Inflammatory macrophage treated with lipopolysaccharide for 4 hours (primary cell): ENCODE data around the gene AHRR.
A peak's percentile ranks its signal among the peaks of the same experiment; 100 is the strongest.
"Not testable (repeated sequence)": the region's sequence is repeated elsewhere in the genome, so short reads cannot be mapped to it uniquely, and the experiment has no call there.

Experiments used
- DNase-seq: peaks from one replicate; pipeline ENCODE4 v3.0.0-alpha.2; 2020

AHRR gene

GRCh38 chr5:321230-321725, at the start of gene AHRR:
TSS of gene AHRR (plus strand) at chr5:321714. CDS start at chr5:343903, 22,189 bp downstream.
- peak; percentile 68 for DNase-seq

GRCh38 chr5:271828-272167, 49.7 kb upstream of the AHRR start:
- not testable (repeated sequence) for DNase-seq

DNA sequence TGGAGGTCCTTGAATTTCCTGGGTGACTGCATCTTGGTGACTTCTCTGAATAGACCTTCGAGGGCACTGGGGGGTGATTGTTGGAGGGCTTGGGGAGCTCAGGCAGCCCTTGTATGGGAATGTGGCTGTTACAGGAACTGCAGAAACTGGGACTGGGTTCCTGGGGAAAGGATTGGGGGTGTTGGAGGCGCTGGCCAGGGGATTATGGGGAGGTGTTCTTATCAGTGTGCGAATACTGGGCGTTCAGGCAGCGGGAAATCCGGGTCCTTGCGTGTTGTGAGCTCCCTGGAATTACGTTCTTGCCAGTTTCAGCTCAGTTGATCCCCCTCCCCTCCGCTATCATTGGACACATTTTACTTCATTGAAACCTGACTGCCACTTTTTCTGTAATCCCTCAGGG, 48.4 kb upstream of the AHRR start:
- not testable (repeated sequence) for DNase-seq

DNA sequence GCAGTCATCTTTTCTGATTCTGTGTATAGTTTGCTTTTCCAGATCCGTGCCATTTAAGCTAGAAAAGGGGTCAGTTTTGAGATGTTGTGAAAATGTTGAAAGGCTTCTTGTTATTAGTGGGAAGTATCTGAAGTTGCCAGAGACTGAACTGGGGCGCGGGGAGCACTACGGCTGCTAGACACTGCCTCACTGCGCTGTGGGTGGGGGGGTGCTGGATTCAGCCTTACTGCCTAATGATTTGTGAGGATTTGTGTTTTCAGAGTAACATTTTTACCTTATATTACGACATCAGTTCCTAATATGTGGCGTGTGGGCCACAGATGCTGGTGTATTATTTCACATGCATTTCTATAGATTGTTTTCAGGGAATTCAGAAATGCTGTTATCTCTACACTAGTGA, 48.0 kb upstream of the AHRR start:
- not testable (repeated sequence) for DNase-seq

- DNase-seq = not testable (repeated sequence)
Observed at GRCh38 chr5:274346-274745, 47.2 kb upstream of the AHRR start.

GRCh38 chr5:278646-279045, 42.9 kb upstream of the AHRR start:
- no peak for DNase-seq

- DNase-seq = not testable (repeated sequence)
Observed at GRCh38 chr5:279051-279665, 42.4 kb upstream of the AHRR start.

DNA sequence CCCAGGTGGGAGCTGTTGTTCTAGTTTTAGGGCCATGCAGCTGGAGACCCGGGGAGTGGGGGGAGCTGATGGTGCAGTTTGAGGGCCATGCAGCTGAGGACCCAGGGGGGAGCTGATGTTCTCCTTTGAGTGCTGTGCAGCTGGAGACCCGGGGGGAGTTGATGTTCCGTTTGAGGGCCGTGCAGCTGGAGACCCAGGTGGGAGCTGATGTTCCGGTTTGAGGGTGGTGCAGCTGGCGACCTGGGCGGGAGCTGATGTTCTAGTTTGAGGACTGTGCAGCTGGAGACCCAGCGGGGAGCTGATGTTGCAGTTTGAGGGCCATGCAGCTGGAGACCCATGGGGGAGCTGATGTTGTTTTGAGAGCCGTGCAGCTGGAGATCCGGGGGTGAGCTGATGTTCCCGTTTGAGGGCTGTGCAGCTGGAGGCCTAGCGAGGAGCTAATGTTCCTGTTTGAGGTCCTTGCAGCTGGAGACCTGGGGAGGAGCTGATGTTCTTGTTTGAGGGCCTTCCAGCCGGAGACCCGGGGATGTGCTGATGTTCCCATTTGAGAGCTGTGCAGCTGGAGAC, 35.4 kb upstream of the AHRR start:
- DNase-seq = no peak

DNA sequence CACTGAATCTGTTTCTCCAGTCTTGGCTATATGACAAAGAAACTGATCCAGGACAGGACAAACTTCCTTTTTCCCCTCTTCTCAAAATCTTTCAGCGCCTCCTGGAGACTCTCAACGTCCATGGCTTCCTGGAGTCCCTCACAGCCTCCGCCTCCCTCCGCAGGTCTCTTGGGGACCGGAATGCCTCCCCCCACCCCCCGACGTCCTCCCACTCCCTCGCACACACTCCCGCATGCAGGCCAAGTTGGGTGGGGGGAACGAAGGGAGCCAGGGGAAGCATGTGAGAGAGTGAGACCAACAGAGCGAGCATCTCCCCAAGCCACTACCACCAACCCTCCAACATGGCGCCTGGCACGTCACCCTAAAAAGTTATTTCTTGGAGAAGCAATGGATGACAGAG, 31.3 kb upstream of the AHRR start:
- DNase-seq = not testable (repeated sequence)

GRCh38 chr5:291345-291744, 30.2 kb upstream of the AHRR start:
- DNase-seq = not testable (repeated sequence)

- DNase-seq = not testable (repeated sequence)
Observed at GRCh38 chr5:294788-295187, 26.7 kb upstream of the AHRR start.

DNA sequence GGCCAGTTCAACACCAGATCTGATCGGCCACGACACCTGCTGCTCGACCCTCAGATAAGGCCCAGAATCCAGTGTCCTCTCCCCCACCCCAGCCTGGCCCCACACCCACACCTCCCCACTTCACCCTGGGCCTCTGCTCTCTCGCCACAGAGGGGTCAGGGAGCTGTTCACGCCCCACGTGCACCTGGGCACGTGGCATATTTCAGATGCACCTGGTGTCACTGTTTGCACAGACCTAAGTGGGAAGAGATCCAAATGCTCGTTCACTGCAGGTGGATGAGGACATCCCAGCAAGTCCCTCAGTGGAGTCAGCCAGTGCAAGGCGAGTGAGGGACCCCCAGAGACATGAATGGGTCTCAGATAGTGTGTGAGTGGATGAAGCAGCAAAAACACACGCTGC, 25.3 kb upstream of the AHRR start:
- not testable (repeated sequence) for DNase-seq

DNA sequence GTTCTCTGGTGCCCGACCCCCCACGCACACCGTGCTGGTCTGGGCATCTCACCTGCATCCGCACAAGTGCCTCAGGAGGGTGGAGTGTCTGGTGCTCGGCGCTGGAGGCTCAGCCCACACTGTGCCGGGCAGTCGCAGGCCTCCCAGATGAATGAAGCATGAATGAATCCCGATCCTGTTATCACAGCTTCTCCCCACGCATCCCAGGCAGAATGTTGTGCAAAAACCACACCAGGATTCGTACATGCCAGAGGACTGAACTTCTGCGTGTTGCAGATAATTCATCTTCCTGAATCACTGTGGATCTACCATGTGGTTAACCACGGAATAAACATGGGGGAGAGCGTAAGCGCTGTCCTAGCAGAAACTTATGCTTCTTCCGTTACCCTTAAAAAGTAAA, 24.6 kb upstream of the AHRR start:
- not testable (repeated sequence) for DNase-seq

DNA sequence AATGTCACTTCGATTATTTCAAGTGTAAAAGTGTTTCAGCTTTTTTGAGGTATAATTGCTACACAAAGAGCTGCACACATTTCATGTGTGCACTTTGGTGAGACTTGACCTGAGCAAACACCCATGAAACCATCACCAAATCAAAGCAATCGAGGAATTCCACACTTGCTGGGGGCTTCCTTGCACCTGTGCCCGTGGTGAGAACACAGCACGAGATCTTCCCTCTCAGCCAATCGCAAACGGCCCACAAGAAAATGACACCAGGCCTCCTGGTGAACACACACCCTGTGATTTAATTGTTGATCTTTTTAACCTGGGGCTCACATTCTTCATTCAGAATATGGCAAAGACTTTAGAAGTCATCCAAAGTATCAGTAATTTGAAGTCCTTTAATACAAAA, 24.1 kb upstream of the AHRR start:
- DNase-seq = not testable (repeated sequence)

DNA sequence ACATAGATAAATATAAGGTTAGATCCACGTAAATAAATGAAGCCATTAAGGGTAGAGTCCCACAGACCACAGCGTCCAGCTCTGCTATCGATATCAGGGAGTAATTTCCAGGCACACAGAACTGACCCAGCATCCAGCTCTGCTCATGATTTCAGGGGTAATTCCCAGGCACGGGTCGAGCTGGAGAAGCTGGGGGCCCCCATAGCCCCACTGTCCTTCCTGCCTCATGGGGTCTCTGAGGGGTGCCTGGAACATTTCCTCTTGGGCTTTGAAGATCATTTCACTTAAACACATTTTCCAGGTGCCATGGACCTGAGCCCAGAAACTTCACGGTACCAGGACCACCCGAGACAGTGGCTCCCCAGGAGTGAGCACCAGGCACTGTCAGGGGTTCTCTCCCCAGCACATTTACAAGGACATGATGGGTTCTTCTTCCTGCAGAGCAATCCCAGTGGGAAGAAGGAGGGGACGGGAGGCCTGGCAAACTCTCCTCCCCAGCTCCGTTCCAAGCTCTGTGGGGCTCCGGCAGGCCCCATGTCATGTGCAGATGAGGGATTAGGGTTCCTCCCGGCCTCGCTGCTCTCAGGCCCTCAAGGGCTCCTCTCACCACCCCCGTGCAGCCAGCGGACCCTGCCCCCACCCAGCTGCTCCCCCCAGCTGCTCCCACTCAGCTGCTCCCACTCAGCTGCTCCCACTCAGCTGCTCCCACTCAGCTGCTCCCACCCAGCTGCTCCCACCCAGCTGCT, 23.4 kb upstream of the AHRR start:
- DNase-seq = not testable (repeated sequence)

- no peak for DNase-seq
Observed at GRCh38 chr5:298737-299125, 22.8 kb upstream of the AHRR start.

DNA sequence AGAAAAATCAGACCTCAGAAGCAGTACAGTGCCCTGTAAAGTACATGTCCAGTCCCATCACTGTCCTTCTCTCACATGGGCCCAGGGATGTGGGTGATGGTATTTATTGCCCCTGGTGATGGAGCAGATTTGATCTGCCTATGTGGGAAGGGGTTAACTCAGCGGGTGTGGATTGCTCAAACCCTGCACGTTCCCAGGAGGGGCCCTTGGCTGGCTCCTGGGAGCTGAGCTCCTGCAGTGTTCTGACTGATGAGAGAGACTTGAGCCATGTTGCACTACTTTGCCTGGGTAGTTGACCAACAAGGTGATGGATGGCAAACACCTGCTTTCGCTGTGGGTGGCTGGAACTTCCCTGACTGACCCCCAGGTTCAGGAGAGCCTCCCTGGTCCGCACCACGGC, 21.6 kb upstream of the AHRR start:
- DNase-seq = not testable (repeated sequence)

DNA sequence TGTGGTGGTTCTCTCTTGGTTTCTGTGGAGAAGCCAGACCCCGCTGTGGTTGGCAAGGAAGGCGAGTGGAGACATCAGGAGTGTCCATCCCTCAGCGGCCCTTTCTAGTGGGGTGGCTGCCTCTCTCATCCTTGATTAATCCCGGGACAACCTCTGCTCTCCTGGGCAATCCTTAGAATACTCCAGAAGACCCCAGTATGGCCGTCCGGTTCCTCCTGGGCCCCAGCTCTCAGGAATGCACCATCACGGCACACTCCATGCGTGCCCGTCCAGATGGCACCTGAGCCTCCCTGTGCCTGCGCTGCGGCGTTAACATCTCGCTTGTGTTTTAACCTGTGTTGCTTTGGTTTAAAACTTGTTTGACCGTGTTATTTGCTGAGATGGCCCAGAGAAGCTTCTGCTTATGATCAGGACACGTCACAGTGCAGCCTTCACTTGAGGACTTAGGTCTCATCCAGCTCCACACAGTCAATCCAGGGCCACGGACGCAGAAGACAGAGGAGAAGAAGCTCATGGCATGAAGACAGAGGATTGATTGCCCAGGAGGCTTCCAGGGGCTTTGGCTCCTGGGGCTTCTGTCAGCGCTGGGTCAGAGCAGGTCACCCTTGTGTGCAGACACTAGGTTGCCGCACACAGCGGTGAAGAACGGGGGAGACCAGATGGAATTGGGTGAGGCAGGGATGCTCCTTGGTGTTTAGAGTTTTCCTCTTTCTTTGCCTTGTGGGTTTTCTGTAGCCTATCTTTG, 20.7 kb upstream of the AHRR start:
- not testable (repeated sequence) for DNase-seq

DNA sequence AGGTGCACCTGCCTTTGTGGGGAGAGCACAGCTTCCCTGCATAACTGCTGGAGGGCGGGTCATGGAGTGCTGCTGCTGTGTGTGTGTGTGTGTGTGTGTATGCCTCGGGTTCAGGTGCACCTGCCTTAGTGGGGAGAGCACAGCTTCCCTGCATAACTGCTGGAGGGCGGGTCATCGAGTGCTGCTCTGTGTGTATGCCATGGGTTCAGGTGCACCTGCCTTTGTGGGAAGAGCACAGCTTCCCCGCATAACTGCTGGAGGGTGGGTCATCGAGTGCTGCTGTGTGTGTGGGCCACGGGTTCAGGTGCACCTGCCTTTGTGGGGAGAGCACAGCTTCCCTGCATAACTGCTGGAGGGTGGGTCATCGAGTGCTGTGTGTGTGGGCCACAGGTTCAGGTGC, 19.1 kb upstream of the AHRR start:
- DNase-seq = not testable (repeated sequence)

DNA sequence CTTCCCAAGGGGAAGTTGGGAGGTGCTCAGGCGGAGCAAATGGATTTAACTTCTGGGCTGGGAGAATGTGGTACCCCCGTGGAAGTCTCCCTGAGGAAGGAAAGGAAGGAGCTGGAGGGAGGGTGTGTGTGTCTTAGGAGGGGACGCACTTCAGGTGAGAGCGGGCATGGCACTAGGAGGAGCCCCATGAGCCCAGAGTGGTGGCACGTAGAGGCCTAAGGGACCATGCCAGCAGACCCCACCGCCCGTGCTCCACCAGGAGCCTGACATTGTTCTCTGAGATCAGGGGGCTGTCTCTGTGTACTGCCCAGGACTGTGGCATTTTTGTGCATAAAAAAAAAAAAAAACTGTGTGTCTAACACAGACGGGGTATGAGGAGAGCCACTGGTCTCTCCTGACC, 18.5 kb upstream of the AHRR start:
- no peak for DNase-seq

- DNase-seq = not testable (repeated sequence)
Observed at GRCh38 chr5:303741-304140, 17.8 kb upstream of the AHRR start.

DNA sequence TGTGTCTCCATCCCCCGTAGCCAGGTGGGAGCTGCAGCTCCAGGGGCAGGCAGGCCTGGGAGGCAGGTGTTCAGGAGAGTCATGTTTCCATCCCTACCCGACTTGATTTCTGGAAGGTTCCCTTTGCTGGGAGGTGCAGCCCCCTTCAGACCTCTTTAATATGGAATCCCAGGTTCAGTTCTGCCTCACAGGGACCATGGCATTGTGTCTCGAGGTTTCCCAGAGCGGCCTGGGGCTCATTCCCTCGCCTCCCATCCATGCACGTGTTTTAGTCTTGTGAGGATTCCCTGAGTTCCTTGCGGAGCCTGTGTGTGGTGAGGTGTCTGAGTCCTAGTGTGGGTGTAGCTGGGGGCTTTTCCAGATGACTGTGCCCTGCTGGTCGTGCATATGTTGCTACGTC, 16.5 kb upstream of the AHRR start:
- no peak for DNase-seq

GRCh38 chr5:305459-305858, 16.1 kb upstream of the AHRR start:
- no peak for DNase-seq
